ENCODE results near the gene MGAT4D. TPM values are rescaled to one million over a fixed set of nuclear protein-coding genes. Genes with fewer than 3 reads are reported as not detected.

MGAT4D gene
- total and polyA plus RNA-seq, 2 experiments from 2014 or later: not detected

GRCh38 chr4:140400111-140400510, 98.0 kb downstream of the MGAT4D start:
- H3K9me2 ChIP-seq (replicated peaks; ENCODE audit: insufficient read depth): no peaks in the 10 kb centered on the region
- TF ChIP-seq EZH2 (IDR thresholded peaks at IDR 0.05; ENCODE audit: borderline replicate concordance) (no peak), EZH2phosphoT487 (IDR thresholded peaks at IDR 0.05; ENCODE audit: low read depth, severe bottlenecking, unreplicated experiment) (no peak)
- no peaks in the 10 kb centered on the region for H3K27me3 ChIP-seq
- no peak for DNase-seq (ENCODE audit: low spot score)
- no peak overlapping the region for H3K27ac ChIP-seq
- no peak overlapping the region for H2AFZ ChIP-seq
- 78% methylated on average over 2 of the region's 2 CpGs for WGBS (ENCODE audit: low lambda C conversion rate, missing lambda C conversion rate)
- H3K79me2 ChIP-seq: no peaks in the 10 kb centered on the region
- H3K4me3 ChIP-seq: no peak overlapping the region
- no peaks in the 10 kb centered on the region for H3K4me1 ChIP-seq (ENCODE audit: insufficient read depth)
- H4K20me1 ChIP-seq (ENCODE audit: insufficient read depth, poor library complexity, severe bottlenecking): no peaks in the 10 kb centered on the region
- no peaks in the 10 kb centered on the region for H3K36me3 ChIP-seq (replicated peaks; ENCODE audit: insufficient read depth, low read depth)
- H3K4me2 ChIP-seq: no peak overlapping the region
- no peaks in the 10 kb centered on the region for H3K9me3 ChIP-seq (ENCODE audit: low read depth)

- 76% methylated on average over 5 of the region's 5 CpGs for WGBS (ENCODE audit: low lambda C conversion rate, missing lambda C conversion rate)
- H3K36me3 ChIP-seq (replicated peaks; ENCODE audit: insufficient read depth, low read depth): no peaks in the 10 kb centered on the region
- TF ChIP-seq EZH2 (IDR thresholded peaks at IDR 0.05; ENCODE audit: borderline replicate concordance) (no peak), CTCF (IDR thresholded peaks at IDR 0.05; ENCODE audit: poor library complexity) (no peak), EZH2phosphoT487 (IDR thresholded peaks at IDR 0.05; ENCODE audit: low read depth, severe bottlenecking, unreplicated experiment) (no peak)
These were observed 102.4 kb downstream of the MGAT4D start for GRCh38 chr4:140395668-140396067.

More at GRCh38 chr4:140395668-140396067, 102.4 kb downstream of the MGAT4D start:
- H3K4me1 ChIP-seq (ENCODE audit: insufficient read depth): no peaks in the 10 kb centered on the region
- no peaks in the 10 kb centered on the region for H3K9me3 ChIP-seq (ENCODE audit: low read depth)
- H3K4me2 ChIP-seq: no peak overlapping the region
- no peaks in the 10 kb centered on the region for H3K9me2 ChIP-seq (replicated peaks; ENCODE audit: insufficient read depth)
- H2AFZ ChIP-seq: no peak overlapping the region
- DNase-seq (ENCODE audit: low spot score): no peak
- no peak overlapping the region for H3K4me3 ChIP-seq
- H3K27me3 ChIP-seq: no peaks in the 10 kb centered on the region
- no peak overlapping the region for H3K27ac ChIP-seq
- no peaks in the 10 kb centered on the region for H3K79me2 ChIP-seq
- no peaks in the 10 kb centered on the region for H4K20me1 ChIP-seq (ENCODE audit: insufficient read depth, poor library complexity, severe bottlenecking)

Other genes starting within 250 kb of the MGAT4D start
- gene SCOC, start 124.6 kb downstream of the MGAT4D start, total RNA-seq: 135 and 136 TPM in 2 replicates
- 79.6 and 82.1 TPM in 2 replicates for gene SCOC, start 124.6 kb downstream of the MGAT4D start, polyA plus RNA-seq
- gene CLGN, start 70.6 kb downstream of the MGAT4D start, total RNA-seq: 24.6 and 26.8 TPM in 2 replicates
- 28.2 and 30.7 TPM in 2 replicates for gene CLGN, start 70.6 kb downstream of the MGAT4D start, polyA plus RNA-seq
- 64.6 and 66.3 TPM in 2 replicates for gene ELMOD2, start 25.9 kb upstream of the MGAT4D start, total RNA-seq
- 22.0 and 23.3 TPM in 2 replicates for gene ELMOD2, start 25.9 kb upstream of the MGAT4D start, polyA plus RNA-seq
- gene UCP1, start 70.7 kb upstream of the MGAT4D start, total RNA-seq: not detected in 2 replicates
- gene UCP1, start 70.7 kb upstream of the MGAT4D start, polyA plus RNA-seq: not detected in 2 replicates